ENCODE data around the gene IL25.

Gene IL25

GRCh38 chr14:23409966-23410635 lies 37.5 kb downstream of the IL25 start (continued):
- TF ChIP-seq, protein P1, sequence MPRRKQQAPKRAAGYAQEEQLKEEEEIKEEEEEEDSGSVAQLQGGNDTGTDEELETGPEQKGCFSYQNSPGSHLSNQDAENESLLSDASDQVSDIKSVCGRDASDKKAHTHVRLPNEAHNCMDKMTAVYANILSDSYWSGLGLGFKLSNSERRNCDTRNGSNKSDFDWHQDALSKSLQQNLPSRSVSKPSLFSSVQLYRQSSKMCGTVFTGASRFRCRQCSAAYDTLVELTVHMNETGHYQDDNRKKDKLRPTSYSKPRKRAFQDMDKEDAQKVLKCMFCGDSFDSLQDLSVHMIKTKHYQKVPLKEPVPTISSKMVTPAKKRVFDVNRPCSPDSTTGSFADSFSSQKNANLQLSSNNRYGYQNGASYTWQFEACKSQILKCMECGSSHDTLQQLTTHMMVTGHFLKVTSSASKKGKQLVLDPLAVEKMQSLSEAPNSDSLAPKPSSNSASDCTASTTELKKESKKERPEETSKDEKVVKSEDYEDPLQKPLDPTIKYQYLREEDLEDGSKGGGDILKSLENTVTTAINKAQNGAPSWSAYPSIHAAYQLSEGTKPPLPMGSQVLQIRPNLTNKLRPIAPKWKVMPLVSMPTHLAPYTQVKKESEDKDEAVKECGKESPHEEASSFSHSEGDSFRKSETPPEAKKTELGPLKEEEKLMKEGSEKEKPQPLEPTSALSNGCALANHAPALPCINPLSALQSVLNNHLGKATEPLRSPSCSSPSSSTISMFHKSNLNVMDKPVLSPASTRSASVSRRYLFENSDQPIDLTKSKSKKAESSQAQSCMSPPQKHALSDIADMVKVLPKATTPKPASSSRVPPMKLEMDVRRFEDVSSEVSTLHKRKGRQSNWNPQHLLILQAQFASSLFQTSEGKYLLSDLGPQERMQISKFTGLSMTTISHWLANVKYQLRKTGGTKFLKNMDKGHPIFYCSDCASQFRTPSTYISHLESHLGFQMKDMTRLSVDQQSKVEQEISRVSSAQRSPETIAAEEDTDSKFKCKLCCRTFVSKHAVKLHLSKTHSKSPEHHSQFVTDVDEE (CRISPR knock-in tag; IDR thresholded peaks at IDR 0.05) = no peak
- TF ChIP-seq ISL1 (CRISPR knock-in tag; IDR thresholded peaks at IDR 0.05) = no peak

- ATAC-seq = no peak
- TF ChIP-seq ESRRG (CRISPR knock-in tag; IDR thresholded peaks at IDR 0.05) (no peak), PPARA (CRISPR knock-in tag; IDR thresholded peaks at IDR 0.05; ENCODE audit: borderline replicate concordance) (no peak), ZNF565 (CRISPR knock-in tag; conservative IDR thresholded peaks at IDR 0.05; ENCODE audit: low read depth) (no peak), ZNF70 (CRISPR knock-in tag; IDR thresholded peaks at IDR 0.05) (no peak), RARB (CRISPR knock-in tag; IDR thresholded peaks at IDR 0.05) (no peak), SNAI2 (CRISPR knock-in tag; IDR thresholded peaks at IDR 0.05) (no peak), ZFP30 (CRISPR knock-in tag; IDR thresholded peaks at IDR 0.05) (no peak), BACH2 (CRISPR knock-in tag; IDR thresholded peaks at IDR 0.05; ENCODE audit: borderline replicate concordance) (no peak), ISL1 (CRISPR knock-in tag; IDR thresholded peaks at IDR 0.05) (no peak), TOX (CRISPR knock-in tag; IDR thresholded peaks at IDR 0.05; ENCODE audit: borderline replicate concordance) (no peak), CREB5 (CRISPR knock-in tag; IDR thresholded peaks at IDR 0.05; ENCODE audit: low read depth) (no peak), TCF4 (CRISPR knock-in tag; IDR thresholded peaks at IDR 0.05; ENCODE audit: borderline replicate concordance) (no peak)
- TF ChIP-seq, protein P2, sequence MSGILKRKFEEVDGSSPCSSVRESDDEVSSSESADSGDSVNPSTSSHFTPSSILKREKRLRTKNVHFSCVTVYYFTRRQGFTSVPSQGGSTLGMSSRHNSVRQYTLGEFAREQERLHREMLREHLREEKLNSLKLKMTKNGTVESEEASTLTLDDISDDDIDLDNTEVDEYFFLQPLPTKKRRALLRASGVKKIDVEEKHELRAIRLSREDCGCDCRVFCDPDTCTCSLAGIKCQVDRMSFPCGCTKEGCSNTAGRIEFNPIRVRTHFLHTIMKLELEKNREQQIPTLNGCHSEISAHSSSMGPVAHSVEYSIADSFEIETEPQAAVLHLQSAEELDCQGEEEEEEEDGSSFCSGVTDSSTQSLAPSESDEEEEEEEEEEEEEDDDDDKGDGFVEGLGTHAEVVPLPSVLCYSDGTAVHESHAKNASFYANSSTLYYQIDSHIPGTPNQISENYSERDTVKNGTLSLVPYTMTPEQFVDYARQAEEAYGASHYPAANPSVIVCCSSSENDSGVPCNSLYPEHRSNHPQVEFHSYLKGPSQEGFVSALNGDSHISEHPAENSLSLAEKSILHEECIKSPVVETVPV (CRISPR knock-in tag; IDR thresholded peaks at IDR 0.05) = no peak
- TF ChIP-seq, protein P3, sequence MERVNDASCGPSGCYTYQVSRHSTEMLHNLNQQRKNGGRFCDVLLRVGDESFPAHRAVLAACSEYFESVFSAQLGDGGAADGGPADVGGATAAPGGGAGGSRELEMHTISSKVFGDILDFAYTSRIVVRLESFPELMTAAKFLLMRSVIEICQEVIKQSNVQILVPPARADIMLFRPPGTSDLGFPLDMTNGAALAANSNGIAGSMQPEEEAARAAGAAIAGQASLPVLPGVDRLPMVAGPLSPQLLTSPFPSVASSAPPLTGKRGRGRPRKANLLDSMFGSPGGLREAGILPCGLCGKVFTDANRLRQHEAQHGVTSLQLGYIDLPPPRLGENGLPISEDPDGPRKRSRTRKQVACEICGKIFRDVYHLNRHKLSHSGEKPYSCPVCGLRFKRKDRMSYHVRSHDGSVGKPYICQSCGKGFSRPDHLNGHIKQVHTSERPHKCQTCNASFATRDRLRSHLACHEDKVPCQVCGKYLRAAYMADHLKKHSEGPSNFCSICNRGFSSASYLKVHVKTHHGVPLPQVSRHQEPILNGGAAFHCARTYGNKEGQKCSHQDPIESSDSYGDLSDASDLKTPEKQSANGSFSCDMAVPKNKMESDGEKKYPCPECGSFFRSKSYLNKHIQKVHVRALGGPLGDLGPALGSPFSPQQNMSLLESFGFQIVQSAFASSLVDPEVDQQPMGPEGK (CRISPR knock-in tag; IDR thresholded peaks at IDR 0.05; ENCODE audit: borderline replicate concordance) = no peak
Measured at GRCh38 chr14:23411563-23412525, 39.2 kb downstream of the IL25 start.

DNA sequence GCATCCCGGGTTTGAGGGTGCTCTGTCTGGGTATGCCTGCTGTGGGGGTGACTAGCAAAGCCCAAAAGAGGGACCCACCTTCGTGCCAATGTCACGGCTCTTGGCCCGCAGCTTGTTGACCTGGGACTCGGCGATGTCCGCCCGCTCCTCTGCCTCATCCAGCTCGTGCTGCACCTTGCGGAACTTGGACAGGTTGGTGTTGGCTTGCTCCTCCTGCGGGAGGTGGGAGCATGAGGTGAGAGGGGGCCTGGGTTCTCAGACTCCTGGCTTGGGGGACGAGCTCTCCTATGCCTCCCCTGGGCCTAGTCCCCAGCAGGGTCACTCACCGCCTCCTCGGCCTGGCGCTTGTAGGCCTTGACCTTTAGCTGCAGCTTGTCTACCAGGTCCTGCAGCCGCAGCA lies 41.1 kb downstream of the IL25 start:
- no peak for TF ChIP-seq ZC3H10 (CRISPR knock-in tag; IDR thresholded peaks at IDR 0.05)
- TF ChIP-seq GLIS3 (CRISPR knock-in tag; IDR thresholded peaks at IDR 0.05) = no peak
- no peak for TF ChIP-seq CSDC2 (CRISPR knock-in tag; IDR thresholded peaks at IDR 0.05)
- TF ChIP-seq ZNF565 (CRISPR knock-in tag; conservative IDR thresholded peaks at IDR 0.05; ENCODE audit: low read depth) = no peak
- TF ChIP-seq ISL1 (CRISPR knock-in tag; IDR thresholded peaks at IDR 0.05) = no peak
- TF ChIP-seq ZNF70 (CRISPR knock-in tag; IDR thresholded peaks at IDR 0.05) = no peak
- no peak for TF ChIP-seq ESRRG (CRISPR knock-in tag; IDR thresholded peaks at IDR 0.05)
- TF ChIP-seq ZFP3 (CRISPR knock-in tag; IDR thresholded peaks at IDR 0.05) = no peak
- no peak for TF ChIP-seq RARB (CRISPR knock-in tag; IDR thresholded peaks at IDR 0.05)
- TF ChIP-seq, protein P1 (CRISPR knock-in tag; IDR thresholded peaks at IDR 0.05) = no peak
- TF ChIP-seq OSR1 (CRISPR knock-in tag; IDR thresholded peaks at IDR 0.05) = no peak
- TF ChIP-seq CREB5 (CRISPR knock-in tag; IDR thresholded peaks at IDR 0.05; ENCODE audit: low read depth) = no peak
- no peak for ATAC-seq
